ENCODE results near the gene SLCO1A2. TPM values are rescaled to one million over a fixed set of nuclear protein-coding genes. Genes with fewer than 3 reads are reported as not detected.

The SLCO1A2 gene
- total RNA-seq, 1 experiment from 2014 or later, result 1.2 TPM

DNA sequence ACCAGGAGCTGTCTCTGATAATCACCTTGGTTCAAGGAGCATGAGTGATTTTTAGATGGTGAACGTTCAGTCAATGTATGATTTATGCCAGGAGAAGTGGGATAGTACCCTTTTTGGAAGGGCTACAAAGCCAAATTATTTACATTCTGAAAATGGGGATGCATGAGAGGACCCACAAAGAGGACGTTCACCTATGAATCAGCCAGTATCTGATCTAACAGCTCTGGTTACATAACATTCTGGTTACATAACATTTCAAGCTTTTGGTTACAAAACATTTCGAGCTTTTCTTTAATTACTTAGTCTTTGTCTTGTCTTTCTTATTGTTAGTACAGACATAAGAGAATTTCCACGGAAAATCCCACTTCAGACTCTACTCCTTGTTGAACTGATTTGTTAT is 68.8 kb downstream of the SLCO1A2 start:
- Mint-ChIP-seq H3K4me1 (ENCODE audit: low read depth, unreplicated experiment) (no peaks in the 10 kb centered on the region), H3K27me3 (ENCODE audit: insufficient read depth, unreplicated experiment) (peaks cover 4% of the 10 kb centered on the region), H3K9me3 (ENCODE audit: unreplicated experiment) (no peaks in the 10 kb centered on the region), H3K4me3 (ENCODE audit: unreplicated experiment) (no peak overlapping the region), H3K36me3 (ENCODE audit: insufficient read depth, unreplicated experiment) (no peaks in the 10 kb centered on the region), H3K27ac (ENCODE audit: unreplicated experiment) (no peak overlapping the region)
- Histone ChIP-seq H3K36me3 (ENCODE audit: control insufficient read depth, insufficient read depth, low read length) (no peaks in the 10 kb centered on the region), H3K4me3 (ENCODE audit: low read depth, low read length) (no peak overlapping the region), H3K4me1 (no peaks in the 10 kb centered on the region), H3K27me3 (replicated peaks; ENCODE audit: control insufficient read depth, insufficient read depth, low read length) (no peaks in the 10 kb centered on the region), H3K9me3 (no peaks in the 10 kb centered on the region)
- POLR2A ChIA-PET, result no interaction called here
- TF ChIP-seq, protein P1, sequence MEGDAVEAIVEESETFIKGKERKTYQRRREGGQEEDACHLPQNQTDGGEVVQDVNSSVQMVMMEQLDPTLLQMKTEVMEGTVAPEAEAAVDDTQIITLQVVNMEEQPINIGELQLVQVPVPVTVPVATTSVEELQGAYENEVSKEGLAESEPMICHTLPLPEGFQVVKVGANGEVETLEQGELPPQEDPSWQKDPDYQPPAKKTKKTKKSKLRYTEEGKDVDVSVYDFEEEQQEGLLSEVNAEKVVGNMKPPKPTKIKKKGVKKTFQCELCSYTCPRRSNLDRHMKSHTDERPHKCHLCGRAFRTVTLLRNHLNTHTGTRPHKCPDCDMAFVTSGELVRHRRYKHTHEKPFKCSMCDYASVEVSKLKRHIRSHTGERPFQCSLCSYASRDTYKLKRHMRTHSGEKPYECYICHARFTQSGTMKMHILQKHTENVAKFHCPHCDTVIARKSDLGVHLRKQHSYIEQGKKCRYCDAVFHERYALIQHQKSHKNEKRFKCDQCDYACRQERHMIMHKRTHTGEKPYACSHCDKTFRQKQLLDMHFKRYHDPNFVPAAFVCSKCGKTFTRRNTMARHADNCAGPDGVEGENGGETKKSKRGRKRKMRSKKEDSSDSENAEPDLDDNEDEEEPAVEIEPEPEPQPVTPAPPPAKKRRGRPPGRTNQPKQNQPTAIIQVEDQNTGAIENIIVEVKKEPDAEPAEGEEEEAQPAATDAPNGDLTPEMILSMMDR (IDR thresholded peaks at IDR 0.05; ENCODE audit: insufficient read depth in 1 of 2, low read depth in 1 of 2, low read length in 1 of 2, severe bottlenecking in 1 of 2, unreplicated experiment in 1 of 2), result no peak
- CTCF ChIA-PET, result no interaction called here
- no TSS peak for BruUV-seq (replicated peaks)
- DNase-seq, result no peak
- intact Hi-C loops (cut with micrococcal nuclease; ENCODE audit: unreplicated experiment), result no loop called here

- intact Hi-C loops (cut with micrococcal nuclease; ENCODE audit: unreplicated experiment), result no loop called here
- Histone ChIP-seq H3K36me3 (ENCODE audit: control insufficient read depth, insufficient read depth, low read length) (no peaks in the 10 kb centered on the region), H3K4me1 (no peaks in the 10 kb centered on the region), H3K27me3 (replicated peaks; ENCODE audit: control insufficient read depth, insufficient read depth, low read length) (no peaks in the 10 kb centered on the region), H3K9me3 (0 out of 2 replicates have a peak, but pooled peaks cover 4% of the 10 kb centered on the region), H3K4me3 (ENCODE audit: low read depth, low read length) (no peak overlapping the region)
- no peak for DNase-seq
- Mint-ChIP-seq H3K4me1 (ENCODE audit: low read depth, unreplicated experiment) (no peaks in the 10 kb centered on the region), H3K36me3 (ENCODE audit: insufficient read depth, unreplicated experiment) (no peaks in the 10 kb centered on the region), H3K4me3 (ENCODE audit: unreplicated experiment) (no peak overlapping the region), H3K9me3 (ENCODE audit: unreplicated experiment) (peaks cover 10% of the 10 kb centered on the region), H3K27ac (ENCODE audit: unreplicated experiment) (no peak overlapping the region), H3K27me3 (ENCODE audit: insufficient read depth, unreplicated experiment) (peaks cover 4% of the 10 kb centered on the region)
- POLR2A ChIA-PET, result no interaction called here
- TF ChIP-seq, protein P1 (IDR thresholded peaks at IDR 0.05; ENCODE audit: insufficient read depth in 1 of 2, low read depth in 1 of 2, low read length in 1 of 2, severe bottlenecking in 1 of 2, unreplicated experiment in 1 of 2), result no peak
- BruUV-seq (replicated peaks), result no TSS peak
- CTCF ChIA-PET, result no interaction called here
These were observed 70.5 kb downstream of the SLCO1A2 start for GRCh38 chr12:21264232-21264631.

DNA sequence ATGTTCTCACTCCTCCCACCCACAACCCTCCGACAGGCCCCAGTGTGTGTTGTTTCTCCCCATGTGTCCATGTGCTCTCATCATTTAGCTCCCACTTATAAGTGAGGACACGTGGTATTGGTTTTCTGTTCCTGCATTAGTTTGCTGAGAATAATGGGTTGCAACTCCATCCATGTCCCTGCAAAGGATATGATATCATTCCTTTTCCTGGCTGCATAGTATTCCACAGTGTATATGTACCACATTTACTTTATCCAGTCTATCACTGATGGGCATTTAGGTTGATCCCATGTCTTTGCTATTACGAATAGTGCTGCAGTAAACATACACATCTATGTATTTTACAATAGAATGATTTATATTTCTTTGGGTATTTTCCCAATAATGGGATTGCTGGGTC is 77.5 kb downstream of the SLCO1A2 start:
- ChIA-PET CTCF (no interaction called here), POLR2A (no interaction called here)
- Histone ChIP-seq H3K36me3 (ENCODE audit: control insufficient read depth, insufficient read depth, low read length) (no peaks in the 10 kb centered on the region), H3K9me3 (0 out of 2 replicates have a peak, but pooled peaks cover 4% of the 10 kb centered on the region), H3K27me3 (replicated peaks; ENCODE audit: control insufficient read depth, insufficient read depth, low read length) (no peaks in the 10 kb centered on the region), H3K4me1 (no peaks in the 10 kb centered on the region), H3K4me3 (ENCODE audit: low read depth, low read length) (no peak overlapping the region)
- TF ChIP-seq, protein P1 (IDR thresholded peaks at IDR 0.05; ENCODE audit: insufficient read depth in 1 of 2, low read depth in 1 of 2, low read length in 1 of 2, severe bottlenecking in 1 of 2, unreplicated experiment in 1 of 2), result no peak
- H3K27ac Mint-ChIP-seq (ENCODE audit: unreplicated experiment), result no peak overlapping the region
- intact Hi-C loops (cut with micrococcal nuclease; ENCODE audit: unreplicated experiment), result no loop called here
- no peak for DNase-seq
- no peak overlapping the region for H3K4me3 Mint-ChIP-seq (ENCODE audit: unreplicated experiment)
- peaks cover 3% of the 10 kb centered on the region for H3K27me3 Mint-ChIP-seq (ENCODE audit: insufficient read depth, unreplicated experiment)
- no peaks in the 10 kb centered on the region for H3K36me3 Mint-ChIP-seq (ENCODE audit: insufficient read depth, unreplicated experiment)
- H3K9me3 Mint-ChIP-seq (ENCODE audit: unreplicated experiment), result peaks cover 10% of the 10 kb centered on the region
- BruUV-seq (replicated peaks), result no TSS peak
- no peaks in the 10 kb centered on the region for H3K4me1 Mint-ChIP-seq (ENCODE audit: low read depth, unreplicated experiment)
